HG03103 (cell line): ENCODE data around the gene ERBB4.
A peak's percentile ranks its signal among the peaks of the same experiment; 100 is the strongest.

Source experiments
- ATAC-seq: cut with Tn5 transposase; IDR thresholded peaks from one replicate; pipeline ENCODE4 v1.9.1; 2021; ENCODE audit warnings: low read depth; ENCODE audit not compliant: unreplicated experiment

Gene ERBB4

GRCh38 chr2:211955648-211956047 is 583.0 kb downstream of the ERBB4 start:
- no peak for ATAC-seq

GRCh38 chr2:211948932-211949331 is 589.7 kb downstream of the ERBB4 start:
- ATAC-seq, result no peak

- peak; percentile 59 for ATAC-seq
These were observed 591.6 kb downstream of the ERBB4 start for GRCh38 chr2:211946960-211947359.

GRCh38 chr2:211944572-211944971 is 594.0 kb downstream of the ERBB4 start:
- ATAC-seq, result peak; percentile 53

GRCh38 chr2:211942153-211942552 is 596.4 kb downstream of the ERBB4 start:
- ATAC-seq, result no peak

- ATAC-seq, result no peak
These were observed 597.3 kb downstream of the ERBB4 start for GRCh38 chr2:211941216-211941747.

GRCh38 chr2:211939177-211939576 is 599.4 kb downstream of the ERBB4 start:
- ATAC-seq, result no peak

GRCh38 chr2:211934811-211935210 is 603.8 kb downstream of the ERBB4 start:
- no peak for ATAC-seq

- ATAC-seq, result no peak
These were observed 607.3 kb downstream of the ERBB4 start for GRCh38 chr2:211931314-211931713.

GRCh38 chr2:211930331-211930730 is 608.3 kb downstream of the ERBB4 start:
- ATAC-seq, result peak; percentile 99

GRCh38 chr2:211928201-211928600 is 610.4 kb downstream of the ERBB4 start:
- no peak for ATAC-seq

- ATAC-seq, result no peak
These were observed 615.6 kb downstream of the ERBB4 start for GRCh38 chr2:211923019-211923418.

- ATAC-seq, result no peak
These were observed 634.6 kb downstream of the ERBB4 start for GRCh38 chr2:211903961-211904360.

- ATAC-seq, result no peak
These were observed 637.3 kb downstream of the ERBB4 start for GRCh38 chr2:211901226-211901846.

GRCh38 chr2:211900518-211900917 is 638.1 kb downstream of the ERBB4 start:
- no peak for ATAC-seq

- no peak for ATAC-seq
These were observed 638.6 kb downstream of the ERBB4 start for GRCh38 chr2:211900000-211900399.

- ATAC-seq, result no peak
These were observed 639.9 kb downstream of the ERBB4 start for GRCh38 chr2:211898702-211899101.

- ATAC-seq, result no peak
These were observed 657.2 kb downstream of the ERBB4 start for GRCh38 chr2:211881449-211881848.

GRCh38 chr2:211879323-211879722 is 659.3 kb downstream of the ERBB4 start:
- no peak for ATAC-seq

- ATAC-seq, result no peak
These were observed 661.5 kb downstream of the ERBB4 start for GRCh38 chr2:211877061-211877460.

- ATAC-seq, result no peak
These were observed 663.1 kb downstream of the ERBB4 start for GRCh38 chr2:211875488-211875887.

- no peak for ATAC-seq
These were observed 669.5 kb downstream of the ERBB4 start for GRCh38 chr2:211868996-211869533.
